Fibroblast of lung (primary cell): Measurements from ENCODE around the gene POLR2H. TPM values are rescaled to one million over a fixed set of nuclear protein-coding genes. Genes with fewer than 3 reads are reported as not detected.

Source experiments
- DNase-seq, 2 donors: peaks; one replicate each; pipeline versions ENCODE4 v3.0.0 to v3.0.0-alpha.2; 2010; ENCODE audit warnings: low read depth in 2 of 2
- H2AFZ ChIP-seq: 2 replicates; pipeline ENCODE4 v1.5.1; 2012; ENCODE audit warnings: low read length, control low read depth, inconsistent platforms
- H3K27ac ChIP-seq: 2 replicates; pipeline ENCODE4 v1.5.1; 2011; ENCODE audit warnings: low read length, control low read depth; ENCODE audit not compliant: insufficient read depth
- H3K27me3 ChIP-seq: 2 replicates; pipeline ENCODE4 v1.5.1; 2011; ENCODE audit warnings: mild to moderate bottlenecking, low read length; ENCODE audit not compliant: control insufficient read depth, insufficient read depth
- H3K36me3 ChIP-seq: 2 replicates; pipeline ENCODE4 v1.5.1; 2011; ENCODE audit warnings: low read length; ENCODE audit not compliant: control insufficient read depth, insufficient read depth
- H3K4me1 ChIP-seq: 2 replicates; pipeline ENCODE4 v1.5.1; 2011; ENCODE audit warnings: low read length; ENCODE audit not compliant: control insufficient read depth, insufficient read depth; ENCODE audit errors: extremely low read depth
- H3K4me2 ChIP-seq: 2 replicates; pipeline ENCODE4 v1.5.1; 2011; ENCODE audit warnings: low read length, control low read depth; ENCODE audit not compliant: insufficient read depth; ENCODE audit errors: extremely low read depth
- H3K4me3 ChIP-seq, 4 experiments: fragments of 200-600 bp in 1 of 4; sonication (generic) in 1 of 4; replicated peaks in 1 of 4; 2 replicates each; pipeline ENCODE4 v1.5.1; 2011 to 2016; ENCODE audit warnings: low read length in 4 of 4, low read depth in 3 of 4, mild to moderate bottlenecking in 3 of 4, control low read depth in 2 of 4, inconsistent platforms in 1 of 4, mixed read lengths in 1 of 4; ENCODE audit not compliant: insufficient read depth in 1 of 4; ENCODE audit errors: control extremely low read depth in 1 of 4
- H3K79me2 ChIP-seq: 2 replicates; pipeline ENCODE4 v1.5.1; 2012; ENCODE audit warnings: mild to moderate bottlenecking, low read length, inconsistent platforms; ENCODE audit not compliant: control insufficient read depth, insufficient read depth
- H3K9ac ChIP-seq: 2 replicates; pipeline ENCODE4 v1.5.1; 2011; ENCODE audit warnings: mild to moderate bottlenecking, low read length, control low read depth; ENCODE audit not compliant: insufficient read depth
- H3K9me3 ChIP-seq: 2 replicates; pipeline ENCODE4 v1.5.1; 2012; ENCODE audit warnings: low read depth, low read length; ENCODE audit not compliant: control insufficient read depth, insufficient read depth
- H4K20me1 ChIP-seq: 2 replicates; pipeline ENCODE4 v1.5.1; 2011; ENCODE audit warnings: low read length; ENCODE audit not compliant: control insufficient read depth, insufficient read depth; ENCODE audit errors: extremely low read depth
- EZH2 ChIP-seq: IDR thresholded peaks from 2 replicates; pipeline ENCODE4 v1.5.1; 2012; ENCODE audit warnings: low read length, control low read depth, mild to moderate bottlenecking; ENCODE audit errors: missing control alignments
- polyA plus RNA-seq, 2 donors: library from polyadenylated mRNA; depleted of rRNA in 1 of 2; stranded (reverse) in 1 of 2; unstranded in 1 of 2; fragments of >200 nt; gene quantifications; 2 replicates each; pipeline ENCODE4 v1.2.1, GENCODE V29; 2011 to 2012; ENCODE audit warnings: missing spikeins in 1 of 2
- total RNA-seq: library from RNA; depleted of rRNA; stranded (reverse); fragments of >200 nt; gene quantifications from 2 replicates; pipeline ENCODE4 v1.2.1, GENCODE V29; 2014
- TF ChIP-seq, protein P1 (sequence below), 2 donors: IDR thresholded peaks in 1 of 2; conservative IDR thresholded peaks in 1 of 2; 1 replicate in 1 of 2; 2 replicates in 1 of 2; pipeline ENCODE4 v1.5.1; 2011 to 2012; ENCODE audit warnings: low read length in 2 of 2, control low read depth in 1 of 2, inconsistent platforms in 1 of 2, low read depth in 1 of 2, mild to moderate bottlenecking in 1 of 2

Gene POLR2H
- total and polyA plus RNA-seq, 2 donors (not counting 1 experiment from before 2014, with no cell fraction given): 62.4 to 100 TPM

DNA sequence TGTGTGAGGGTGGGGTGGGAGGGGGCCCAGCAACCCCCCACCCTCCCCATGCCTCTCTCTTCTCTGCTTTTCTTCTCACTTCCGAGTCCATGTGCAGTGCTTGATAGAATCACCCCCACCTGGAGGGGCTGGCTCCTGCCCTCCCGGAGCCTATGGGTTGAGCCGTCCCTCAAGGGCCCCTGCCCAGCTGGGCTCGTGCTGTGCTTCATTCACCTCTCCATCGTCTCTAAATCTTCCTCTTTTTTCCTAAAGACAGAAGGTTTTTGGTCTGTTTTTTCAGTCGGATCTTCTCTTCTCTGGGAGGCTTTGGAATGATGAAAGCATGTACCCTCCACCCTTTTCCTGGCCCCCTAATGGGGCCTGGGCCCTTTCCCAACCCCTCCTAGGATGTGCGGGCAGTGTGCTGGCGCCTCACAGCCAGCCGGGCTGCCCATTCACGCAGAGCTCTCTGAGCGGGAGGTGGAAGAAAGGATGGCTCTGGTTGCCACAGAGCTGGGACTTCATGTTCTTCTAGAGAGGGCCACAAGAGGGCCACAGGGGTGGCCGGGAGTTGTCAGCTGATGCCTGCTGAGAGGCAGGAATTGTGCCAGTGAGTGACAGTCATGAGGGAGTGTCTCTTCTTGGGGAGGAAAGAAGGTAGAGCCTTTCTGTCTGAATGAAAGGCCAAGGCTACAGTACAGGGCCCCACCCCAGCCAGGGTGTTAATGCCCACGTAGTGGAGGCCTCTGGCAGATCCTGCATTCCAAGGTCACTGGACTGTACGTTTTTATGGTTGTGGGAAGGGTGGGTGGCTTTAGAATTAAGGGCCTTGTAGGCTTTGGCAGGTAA is 16.0 kb upstream of the POLR2H start:
- H3K9ac ChIP-seq: no peak overlapping the region
- TF ChIP-seq, protein P1, sequence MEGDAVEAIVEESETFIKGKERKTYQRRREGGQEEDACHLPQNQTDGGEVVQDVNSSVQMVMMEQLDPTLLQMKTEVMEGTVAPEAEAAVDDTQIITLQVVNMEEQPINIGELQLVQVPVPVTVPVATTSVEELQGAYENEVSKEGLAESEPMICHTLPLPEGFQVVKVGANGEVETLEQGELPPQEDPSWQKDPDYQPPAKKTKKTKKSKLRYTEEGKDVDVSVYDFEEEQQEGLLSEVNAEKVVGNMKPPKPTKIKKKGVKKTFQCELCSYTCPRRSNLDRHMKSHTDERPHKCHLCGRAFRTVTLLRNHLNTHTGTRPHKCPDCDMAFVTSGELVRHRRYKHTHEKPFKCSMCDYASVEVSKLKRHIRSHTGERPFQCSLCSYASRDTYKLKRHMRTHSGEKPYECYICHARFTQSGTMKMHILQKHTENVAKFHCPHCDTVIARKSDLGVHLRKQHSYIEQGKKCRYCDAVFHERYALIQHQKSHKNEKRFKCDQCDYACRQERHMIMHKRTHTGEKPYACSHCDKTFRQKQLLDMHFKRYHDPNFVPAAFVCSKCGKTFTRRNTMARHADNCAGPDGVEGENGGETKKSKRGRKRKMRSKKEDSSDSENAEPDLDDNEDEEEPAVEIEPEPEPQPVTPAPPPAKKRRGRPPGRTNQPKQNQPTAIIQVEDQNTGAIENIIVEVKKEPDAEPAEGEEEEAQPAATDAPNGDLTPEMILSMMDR (conservative IDR thresholded peaks at IDR 0.05 in 1 of 2, IDR thresholded peaks at IDR 0.05 in 1 of 2; ENCODE audit: low read depth in 1 of 2, low read length in 2 of 2): peak; percentile 24 to 54
- no peak for TF ChIP-seq EZH2
- no peaks in the 10 kb centered on the region for H3K27me3 ChIP-seq
- peak; percentile 49 to 62 for DNase-seq
- no peaks in the 10 kb centered on the region for H3K79me2 ChIP-seq
- no peaks in the 10 kb centered on the region for H3K9me3 ChIP-seq
- no peak overlapping the region for H2AFZ ChIP-seq
- H3K4me2 ChIP-seq: no peak overlapping the region
- peaks cover 2% of the 10 kb centered on the region for H3K36me3 ChIP-seq
- no peaks in the 10 kb centered on the region for H4K20me1 ChIP-seq
- H3K27ac ChIP-seq: no peak overlapping the region
- H3K4me3 ChIP-seq: no peak overlapping the region
- H3K4me1 ChIP-seq: peaks cover 3% of the 10 kb centered on the region

DNA sequence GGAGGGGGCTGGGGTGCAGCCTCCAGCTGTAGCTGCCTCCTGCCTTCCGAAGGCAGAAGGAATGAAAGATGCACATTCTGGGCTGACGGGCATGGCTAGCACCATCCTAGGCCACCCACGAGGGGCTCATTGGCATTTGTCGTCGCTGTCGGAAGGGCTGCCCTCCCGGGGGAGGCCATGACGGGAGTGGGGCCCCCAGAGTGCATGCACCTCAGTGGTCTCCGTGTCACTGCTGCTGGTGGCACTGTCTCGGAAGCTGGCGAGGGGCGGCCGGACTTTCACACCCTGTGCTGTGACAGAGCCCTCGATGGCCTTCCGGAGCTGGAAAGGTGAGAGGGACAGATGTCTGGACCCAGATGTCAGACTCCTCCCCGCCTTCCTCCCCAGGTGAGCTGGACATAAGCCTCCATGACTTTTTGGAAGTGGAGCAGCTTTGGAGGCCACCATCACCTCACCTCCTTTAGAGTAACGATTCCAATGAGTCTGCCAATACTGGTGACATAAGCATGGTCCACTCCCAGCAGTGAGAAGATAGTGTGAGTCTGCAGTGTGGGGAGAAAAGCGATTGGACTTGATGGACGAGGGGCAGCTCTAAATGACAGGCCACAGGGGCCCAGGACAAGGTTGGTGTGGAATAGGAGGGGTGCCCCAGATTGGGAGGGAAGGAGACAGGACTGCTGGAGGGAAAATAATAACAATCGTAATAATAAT is 14.9 kb upstream of the POLR2H start:
- Histone ChIP-seq H3K79me2 (no peaks in the 10 kb centered on the region), H3K9ac (no peak overlapping the region), H3K27ac (no peak overlapping the region), H2AFZ (no peak overlapping the region), H4K20me1 (no peaks in the 10 kb centered on the region), H3K4me2 (no peak overlapping the region), H3K36me3 (peaks cover 4% of the 10 kb centered on the region), H3K4me1 (peaks cover 2% of the 10 kb centered on the region), H3K27me3 (no peaks in the 10 kb centered on the region), H3K9me3 (no peaks in the 10 kb centered on the region), H3K4me3 (no peak overlapping the region)
- no peak for TF ChIP-seq EZH2
- TF ChIP-seq, protein P1 (conservative IDR thresholded peaks at IDR 0.05 in 1 of 2, IDR thresholded peaks at IDR 0.05 in 1 of 2; ENCODE audit: low read depth in 1 of 2, low read length in 2 of 2): no peak
- DNase-seq: no peak

DNA sequence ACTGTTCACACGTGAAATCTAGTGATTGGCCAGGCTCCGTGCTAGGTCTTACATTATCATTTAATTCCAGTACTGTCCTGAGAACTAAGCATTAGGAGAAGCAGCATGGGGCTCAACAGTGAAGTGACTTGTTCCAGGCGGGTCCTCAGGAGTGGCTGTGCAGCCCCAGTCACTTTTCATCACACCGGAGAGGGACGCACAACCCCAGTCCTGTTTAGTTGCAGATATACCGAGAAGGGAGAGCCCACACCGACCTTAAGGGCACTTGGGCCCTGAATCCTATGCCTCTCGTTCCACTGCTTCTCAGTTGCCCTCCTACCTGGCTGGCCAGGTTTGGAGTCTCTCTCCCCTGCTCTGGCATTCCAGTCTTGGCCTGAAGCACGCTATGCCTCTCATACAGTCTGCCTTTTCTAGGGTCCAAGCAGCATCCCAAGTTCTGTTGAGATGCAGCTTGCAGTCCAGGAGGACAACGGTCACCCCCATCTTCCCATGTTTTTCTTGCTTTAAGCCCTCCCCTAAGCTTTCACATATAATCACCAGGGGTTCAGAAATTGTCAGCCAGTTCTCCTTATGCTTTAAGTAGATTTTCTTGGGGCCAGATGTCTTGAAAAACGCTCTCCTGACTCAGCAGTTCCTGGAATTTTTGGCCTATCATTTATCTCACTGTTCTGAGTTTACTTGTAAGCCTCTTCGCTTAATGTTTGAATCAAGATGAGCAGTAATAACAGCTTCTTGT is 14.0 kb upstream of the POLR2H start:
- DNase-seq: peak; percentile 42 to 54
- H3K79me2 ChIP-seq: no peaks in the 10 kb centered on the region
- H3K27ac ChIP-seq: no peak overlapping the region
- H3K9ac ChIP-seq: no peak overlapping the region
- H3K9me3 ChIP-seq: no peaks in the 10 kb centered on the region
- H3K4me2 ChIP-seq: no peak overlapping the region
- H3K4me3 ChIP-seq: no peak overlapping the region
- TF ChIP-seq, protein P1 (conservative IDR thresholded peaks at IDR 0.05 in 1 of 2, IDR thresholded peaks at IDR 0.05 in 1 of 2; ENCODE audit: low read depth in 1 of 2, low read length in 2 of 2): no peak
- TF ChIP-seq EZH2: no peak
- no peaks in the 10 kb centered on the region for H4K20me1 ChIP-seq
- H2AFZ ChIP-seq: no peak overlapping the region
- H3K27me3 ChIP-seq: no peaks in the 10 kb centered on the region
- H3K4me1 ChIP-seq: peaks cover 2% of the 10 kb centered on the region
- H3K36me3 ChIP-seq: peaks cover 6% of the 10 kb centered on the region
